Neural progenitor cell (in vitro differentiated cells): ENCODE data around the gene MYRIP.

Source experiments
- EZH2 ChIP-seq: fragments of 200-600 bp; sonication (generic); IDR thresholded peaks from 2 replicates; pipeline ENCODE4 v1.6.1; 2017; ENCODE audit warnings: antibody characterized with exemption, mild to moderate bottlenecking, moderate library complexity
- EZH2phosphoT487 ChIP-seq: fragments of 200-600 bp; sonication (generic); IDR thresholded peaks from 2 replicates; pipeline ENCODE4 v1.6.1; 2017; ENCODE audit warnings: antibody characterized with exemption
- TF ChIP-seq, protein P1 (sequence below): fragments of 200-600 bp; sonication (generic); IDR thresholded peaks from 2 replicates; pipeline ENCODE4 v1.5.1; 2017; ENCODE audit warnings: antibody characterized with exemption, mild to moderate bottlenecking

DNA sequence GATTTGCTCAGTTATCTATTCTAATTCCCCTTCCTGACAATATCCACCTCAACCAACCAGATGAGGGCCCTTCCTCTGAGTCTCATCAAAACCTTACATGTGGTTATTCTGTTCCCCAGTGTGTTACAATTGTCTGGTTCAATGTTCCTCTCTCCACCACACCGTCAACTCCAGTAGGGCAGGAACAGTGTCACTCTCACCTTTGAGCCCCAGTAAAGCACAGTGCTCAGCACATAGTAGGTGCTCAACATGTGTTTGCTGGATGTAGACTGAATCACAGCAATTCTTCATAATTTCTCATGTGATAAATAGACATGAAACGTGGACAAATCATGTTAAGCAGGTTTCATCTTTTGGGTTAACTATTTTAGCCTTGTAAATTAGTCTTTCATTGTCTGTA lies 397.1 kb downstream of the MYRIP start:
- TF ChIP-seq EZH2 (no peak), EZH2phosphoT487 (no peak)
- TF ChIP-seq, protein P1, sequence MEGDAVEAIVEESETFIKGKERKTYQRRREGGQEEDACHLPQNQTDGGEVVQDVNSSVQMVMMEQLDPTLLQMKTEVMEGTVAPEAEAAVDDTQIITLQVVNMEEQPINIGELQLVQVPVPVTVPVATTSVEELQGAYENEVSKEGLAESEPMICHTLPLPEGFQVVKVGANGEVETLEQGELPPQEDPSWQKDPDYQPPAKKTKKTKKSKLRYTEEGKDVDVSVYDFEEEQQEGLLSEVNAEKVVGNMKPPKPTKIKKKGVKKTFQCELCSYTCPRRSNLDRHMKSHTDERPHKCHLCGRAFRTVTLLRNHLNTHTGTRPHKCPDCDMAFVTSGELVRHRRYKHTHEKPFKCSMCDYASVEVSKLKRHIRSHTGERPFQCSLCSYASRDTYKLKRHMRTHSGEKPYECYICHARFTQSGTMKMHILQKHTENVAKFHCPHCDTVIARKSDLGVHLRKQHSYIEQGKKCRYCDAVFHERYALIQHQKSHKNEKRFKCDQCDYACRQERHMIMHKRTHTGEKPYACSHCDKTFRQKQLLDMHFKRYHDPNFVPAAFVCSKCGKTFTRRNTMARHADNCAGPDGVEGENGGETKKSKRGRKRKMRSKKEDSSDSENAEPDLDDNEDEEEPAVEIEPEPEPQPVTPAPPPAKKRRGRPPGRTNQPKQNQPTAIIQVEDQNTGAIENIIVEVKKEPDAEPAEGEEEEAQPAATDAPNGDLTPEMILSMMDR, result no peak
